Epithelial cell of esophagus (primary cell): ENCODE data around the gene RMDN2.

Experiments used
- DNase-seq: peaks from one replicate; pipeline ENCODE4 v3.0.0; 2010; ENCODE audit warnings: low read depth
- H3K4me3 ChIP-seq: 2 replicates; pipeline ENCODE4 v1.5.1; 2011; ENCODE audit warnings: mild to moderate bottlenecking, low read length, control low read depth
- TF ChIP-seq, protein P1 (sequence below): IDR thresholded peaks from 2 replicates; pipeline ENCODE4 v1.5.1; 2011; ENCODE audit warnings: low read depth, mild to moderate bottlenecking, low read length, control low read depth, inconsistent platforms; ENCODE audit not compliant: insufficient read depth; ENCODE audit errors: missing control alignments

The RMDN2 gene

DNA sequence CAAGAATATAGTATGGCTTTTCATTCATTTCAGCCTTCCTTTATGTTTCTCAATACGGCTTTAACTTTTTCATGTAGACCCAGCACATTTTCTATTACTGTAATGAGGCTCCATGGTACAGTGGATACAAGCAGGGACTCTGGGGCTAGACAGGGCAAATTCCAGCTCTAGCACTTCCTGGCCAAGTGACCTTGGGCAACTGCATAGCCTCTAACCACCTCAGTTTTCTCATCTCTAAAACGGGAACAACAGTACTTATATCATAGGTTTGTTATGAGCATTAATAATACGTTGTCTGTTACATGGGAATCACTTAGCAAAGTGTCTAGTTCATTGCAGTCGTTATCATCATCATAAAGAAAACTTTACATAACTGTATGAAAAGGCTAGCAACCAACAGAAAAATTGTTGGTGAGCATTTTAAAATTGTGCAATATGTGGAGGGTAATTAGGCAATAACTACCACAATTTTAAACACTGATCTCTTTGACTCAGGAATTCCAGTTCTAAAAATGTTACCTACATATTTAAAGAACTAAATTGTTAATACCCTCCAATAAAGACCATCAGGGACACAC lies 13.7 kb upstream of the RMDN2 start:
- H3K4me3 ChIP-seq: no peak overlapping the region
- DNase-seq: peak; percentile 24
- TF ChIP-seq, protein P1, sequence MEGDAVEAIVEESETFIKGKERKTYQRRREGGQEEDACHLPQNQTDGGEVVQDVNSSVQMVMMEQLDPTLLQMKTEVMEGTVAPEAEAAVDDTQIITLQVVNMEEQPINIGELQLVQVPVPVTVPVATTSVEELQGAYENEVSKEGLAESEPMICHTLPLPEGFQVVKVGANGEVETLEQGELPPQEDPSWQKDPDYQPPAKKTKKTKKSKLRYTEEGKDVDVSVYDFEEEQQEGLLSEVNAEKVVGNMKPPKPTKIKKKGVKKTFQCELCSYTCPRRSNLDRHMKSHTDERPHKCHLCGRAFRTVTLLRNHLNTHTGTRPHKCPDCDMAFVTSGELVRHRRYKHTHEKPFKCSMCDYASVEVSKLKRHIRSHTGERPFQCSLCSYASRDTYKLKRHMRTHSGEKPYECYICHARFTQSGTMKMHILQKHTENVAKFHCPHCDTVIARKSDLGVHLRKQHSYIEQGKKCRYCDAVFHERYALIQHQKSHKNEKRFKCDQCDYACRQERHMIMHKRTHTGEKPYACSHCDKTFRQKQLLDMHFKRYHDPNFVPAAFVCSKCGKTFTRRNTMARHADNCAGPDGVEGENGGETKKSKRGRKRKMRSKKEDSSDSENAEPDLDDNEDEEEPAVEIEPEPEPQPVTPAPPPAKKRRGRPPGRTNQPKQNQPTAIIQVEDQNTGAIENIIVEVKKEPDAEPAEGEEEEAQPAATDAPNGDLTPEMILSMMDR: no peak

DNA sequence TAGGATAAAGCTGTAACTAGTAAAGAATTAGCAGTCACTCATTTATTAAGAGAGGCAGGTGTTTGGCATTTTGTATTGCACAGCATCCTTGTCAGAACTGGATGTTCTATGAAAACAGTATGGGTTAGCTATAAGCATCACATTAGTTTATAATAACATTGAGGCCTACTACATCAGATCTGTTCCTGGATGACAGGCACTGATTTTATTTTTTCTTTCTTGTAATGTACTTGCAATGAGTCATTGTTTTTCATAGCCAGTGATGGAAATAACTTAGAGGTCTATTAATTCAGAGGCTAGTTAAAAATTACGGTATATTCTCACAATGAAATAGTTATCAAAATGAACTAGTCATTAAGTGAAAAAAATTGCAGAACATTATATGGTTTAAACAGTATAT lies 13.0 kb upstream of the RMDN2 start:
- H3K4me3 ChIP-seq: no peak overlapping the region
- peak; percentile 39 for DNase-seq
- TF ChIP-seq, protein P1: no peak

DNA sequence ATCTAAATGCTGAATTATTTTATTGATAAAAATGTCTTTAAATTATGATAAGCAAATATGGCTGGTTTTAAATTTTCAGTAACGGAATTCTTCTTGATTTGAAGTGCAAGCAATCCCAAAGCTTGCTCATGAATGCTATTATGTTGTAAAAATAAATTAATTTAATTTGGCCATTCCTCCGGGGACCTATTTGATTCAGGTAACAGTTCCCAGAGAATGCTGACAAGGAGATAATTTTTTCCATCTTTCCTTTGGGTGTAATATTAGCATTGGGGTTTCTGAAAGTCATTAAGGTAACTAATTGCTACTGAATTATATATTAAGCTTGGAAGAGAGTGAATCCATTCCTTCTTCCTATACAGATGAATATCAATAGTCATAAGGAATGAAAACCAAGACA lies 12.5 kb upstream of the RMDN2 start:
- DNase-seq: no peak
- no peak overlapping the region for H3K4me3 ChIP-seq
- TF ChIP-seq, protein P1: no peak

DNA sequence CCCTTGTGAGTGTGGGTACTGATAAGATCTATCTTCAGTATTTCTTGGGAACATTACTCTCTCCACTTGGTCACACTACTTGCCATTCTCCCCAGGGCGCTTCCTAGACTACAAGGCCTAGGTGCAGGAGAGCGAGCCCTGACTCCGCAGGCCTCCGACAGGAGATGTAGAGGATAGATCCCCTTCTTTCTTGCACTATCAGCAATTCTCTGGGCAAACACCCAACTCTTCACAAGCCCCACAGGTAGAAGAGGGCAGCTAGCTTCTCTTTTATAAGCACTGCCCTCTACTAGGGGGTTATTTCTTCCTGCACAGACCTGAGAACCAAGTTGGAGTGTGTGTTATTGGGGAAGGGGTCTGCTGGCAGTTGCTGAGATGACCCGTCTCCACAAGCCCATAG lies 10.7 kb upstream of the RMDN2 start:
- no peak overlapping the region for H3K4me3 ChIP-seq
- no peak for DNase-seq
- TF ChIP-seq, protein P1: no peak

DNA sequence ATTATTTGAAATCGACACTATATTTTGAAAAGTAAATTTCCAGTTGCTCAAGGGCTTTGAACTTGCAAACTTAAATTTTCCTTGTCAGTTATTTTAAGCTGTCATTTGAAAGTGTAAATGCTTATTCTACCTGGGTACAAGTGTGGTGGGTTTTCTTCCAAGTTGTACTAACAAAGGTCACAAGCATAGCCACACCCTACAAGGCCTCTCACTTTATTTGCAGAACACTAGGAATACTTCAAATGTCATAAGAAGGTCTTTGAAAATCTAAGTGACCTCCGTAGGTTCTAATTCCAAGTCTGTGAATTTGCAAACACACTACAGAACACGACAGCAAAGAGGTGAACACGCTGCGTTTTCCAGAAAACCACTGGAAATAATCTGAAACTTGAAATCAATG lies 9.3 kb upstream of the RMDN2 start:
- no peak overlapping the region for H3K4me3 ChIP-seq
- no peak for DNase-seq
- TF ChIP-seq, protein P1: no peak

DNA sequence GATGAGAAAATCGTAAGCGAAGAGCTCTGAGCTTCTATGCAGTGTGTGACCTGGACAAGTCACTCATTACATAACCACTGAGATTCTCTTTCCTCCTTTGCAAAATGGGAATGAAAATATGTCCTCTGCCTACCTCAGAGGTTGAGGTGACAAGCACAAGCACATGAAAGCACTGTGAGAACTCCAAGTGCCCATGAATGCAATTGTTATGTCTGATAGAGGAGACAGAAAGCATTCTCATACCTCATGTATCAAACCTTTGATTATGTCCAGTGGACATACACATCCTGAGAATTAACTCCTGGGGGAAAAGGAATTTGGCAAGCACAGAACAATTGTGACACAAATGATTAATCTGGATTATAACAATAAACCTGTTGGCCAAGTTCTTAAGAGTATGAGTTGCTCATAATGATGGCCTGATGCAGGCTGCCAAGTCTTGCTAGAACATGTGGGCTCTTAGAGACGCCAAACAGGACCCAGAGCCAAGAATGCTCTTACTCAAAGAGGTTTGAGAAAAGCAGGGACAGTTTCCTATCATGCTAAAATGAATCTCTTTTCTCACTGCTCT lies 8.5 kb upstream of the RMDN2 start:
- TF ChIP-seq, protein P1: no peak
- no peak overlapping the region for H3K4me3 ChIP-seq
- peak; percentile 98 for DNase-seq
